Ascending aorta (tissue), 2 donors: ENCODE results near the gene TMEM244. TPM values are rescaled to one million over a fixed set of nuclear protein-coding genes. Genes with fewer than 3 reads are reported as not detected.
"Not testable (repeated sequence)": the region's sequence is repeated elsewhere in the genome, so short reads cannot be mapped to it uniquely, and the experiment has no call there.

ENCODE experiments used
- DNase-seq, 2 donors: peaks; one replicate each; pipeline ENCODE4 v3.0.0-alpha.2; 2019; ENCODE audit warnings: low spot score in 2 of 2
- H3K27ac ChIP-seq, 2 donors: fragments of 200-600 bp; sonication (generic); one replicate each; pipeline ENCODE4 v1.5.1; 2016 to 2017; ENCODE audit warnings: mild to moderate bottlenecking in 1 of 2
- H3K27me3 ChIP-seq: fragments of 200-600 bp; sonication (generic); one replicate; pipeline ENCODE4 v1.5.1; 2017
- H3K36me3 ChIP-seq, 2 donors: fragments of 200-600 bp; sonication (generic); one replicate each; pipeline ENCODE4 v1.5.1; 2016
- H3K4me1 ChIP-seq, 2 donors: fragments of 200-600 bp; sonication (generic); one replicate each; pipeline ENCODE4 v1.5.1; 2016 to 2017; ENCODE audit warnings: mild to moderate bottlenecking in 1 of 2
- H3K4me3 ChIP-seq, 2 donors: fragments of 200-600 bp; sonication (generic); one replicate each; pipeline ENCODE4 v1.5.1; 2016 to 2017; ENCODE audit warnings: mild to moderate bottlenecking in 1 of 2
- H3K9me3 ChIP-seq, 2 donors: fragments of 200-600 bp; sonication (generic); one replicate each; pipeline ENCODE4 v1.5.1; 2016
- CTCF ChIP-seq, 3 experiments: fragments of 200-600 bp in 2 of 3; fragments of 450-650 bp in 1 of 3; sonication (generic) in 2 of 3; IDR thresholded peaks; one replicate each; pipeline ENCODE4 v1.5.1; 2016 to 2019; ENCODE audit warnings: antibody characterized with exemption in 3 of 3, mild to moderate bottlenecking in 1 of 3, moderate library complexity in 1 of 3
- intact Hi-C: fragments of 100-400 bp; cut with DNase I; formaldehyde crosslinking; loops from one replicate; pipeline ENCODE4 v1.15.1; 2023
- total RNA-seq: library from RNA; depleted of rRNA; stranded (reverse); fragments of >200 nt; gene quantifications from one replicate; pipeline ENCODE4 v1.1.0, GENCODE V29; 2016

The TMEM244 gene
- total RNA-seq, 1 donor from 2014 or later = not detected

DNA sequence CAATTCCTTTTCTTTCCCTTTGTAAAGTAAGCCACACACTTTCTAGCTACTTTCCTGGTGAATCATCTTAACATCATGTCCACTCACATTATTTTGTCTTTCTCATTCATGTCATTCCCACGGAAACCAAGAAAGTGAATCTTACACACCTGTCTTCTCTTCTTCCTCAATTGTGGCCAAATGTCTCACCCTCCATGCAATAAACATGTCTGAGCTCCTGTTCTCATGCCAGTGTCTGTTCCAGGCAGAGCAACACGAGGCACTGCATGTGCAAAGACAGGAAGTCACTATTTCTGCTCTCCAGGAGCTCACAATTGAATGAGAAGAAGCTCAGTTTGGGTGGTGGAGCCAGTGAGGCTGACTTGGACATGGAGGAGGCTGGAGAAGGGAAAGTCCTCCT is 29.0 kb upstream of the TMEM244 start:
- no peak overlapping the region for H3K27ac ChIP-seq
- intact Hi-C loops = no loop called here

DNA sequence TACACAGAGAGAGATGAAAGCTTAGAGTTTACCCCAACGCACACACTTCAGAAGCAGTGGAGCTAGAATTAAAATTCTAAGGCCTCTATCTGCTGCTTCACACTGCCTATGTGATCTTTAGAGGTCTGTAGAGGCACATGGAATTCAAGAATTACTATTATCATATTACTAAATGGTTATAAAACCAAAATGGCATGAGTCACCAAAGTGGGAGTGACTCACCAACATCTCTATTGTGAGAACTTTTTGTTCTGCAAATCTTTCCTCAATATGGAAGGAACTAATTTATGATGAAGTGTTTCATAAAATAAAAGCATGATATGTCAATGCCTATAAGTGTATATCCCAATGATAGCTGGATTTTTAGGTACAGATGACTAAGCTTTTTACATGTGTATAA is 28.5 kb upstream of the TMEM244 start:
- no peaks in the 10 kb centered on the region for H3K4me1 ChIP-seq
- H3K36me3 ChIP-seq = no peaks in the 10 kb centered on the region
- H3K27me3 ChIP-seq = no peaks in the 10 kb centered on the region
- H3K9me3 ChIP-seq = no peaks in the 10 kb centered on the region
- intact Hi-C loops = no loop called here
- no peak for TF ChIP-seq CTCF (IDR thresholded peaks at IDR 0.05)
- no peak for DNase-seq
- no peak overlapping the region for H3K4me3 ChIP-seq
- no peak overlapping the region for H3K27ac ChIP-seq

More for the DNA sequence above, 29.0 kb upstream of the TMEM244 start:
- no peaks in the 10 kb centered on the region for H3K36me3 ChIP-seq
- TF ChIP-seq CTCF (IDR thresholded peaks at IDR 0.05) = no peak
- H3K9me3 ChIP-seq = no peaks in the 10 kb centered on the region
- no peaks in the 10 kb centered on the region for H3K4me1 ChIP-seq
- DNase-seq = no peak
- no peak overlapping the region for H3K4me3 ChIP-seq
- no peaks in the 10 kb centered on the region for H3K27me3 ChIP-seq

DNA sequence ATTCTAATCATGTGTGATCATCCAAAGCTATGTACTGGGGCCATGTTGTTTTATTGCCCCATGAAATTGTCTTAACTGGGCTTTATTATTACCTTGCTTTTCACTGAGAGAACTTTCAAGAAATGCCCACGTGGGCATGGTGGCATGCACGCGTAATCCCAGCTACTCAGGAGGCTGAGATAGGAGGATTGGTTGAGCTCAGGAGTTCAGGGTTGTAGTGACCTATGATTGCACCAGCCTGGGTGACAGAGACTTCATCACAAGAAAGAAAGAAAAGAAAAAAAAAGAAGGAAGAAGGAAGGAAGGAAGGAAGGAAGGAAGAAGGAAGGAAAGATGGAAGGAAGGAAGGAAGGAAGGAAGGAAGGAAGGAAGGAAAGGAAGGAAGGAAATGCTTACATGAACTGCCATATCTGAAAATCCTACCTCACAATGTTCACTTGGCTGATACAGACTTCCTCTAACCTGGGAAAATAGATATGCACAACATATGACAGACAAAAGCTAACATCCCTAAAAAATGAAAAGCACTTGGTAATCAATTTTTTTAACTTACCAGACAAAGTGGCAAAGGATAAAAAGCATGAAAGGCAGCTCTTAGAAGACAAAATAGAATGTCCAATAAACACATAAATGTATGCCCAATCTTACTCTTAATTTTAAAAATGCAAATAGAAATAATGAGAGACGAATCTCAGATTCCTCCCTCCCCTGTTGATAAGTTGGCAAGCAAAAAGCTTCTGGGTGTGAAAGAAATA is 25.5 kb upstream of the TMEM244 start:
- intact Hi-C loops = no loop called here
- H3K9me3 ChIP-seq = no peaks in the 10 kb centered on the region
- H3K36me3 ChIP-seq = no peaks in the 10 kb centered on the region
- H3K4me1 ChIP-seq = no peaks in the 10 kb centered on the region
- H3K27me3 ChIP-seq = no peaks in the 10 kb centered on the region
- no peak overlapping the region for H3K4me3 ChIP-seq
- DNase-seq = no peak
- no peak for TF ChIP-seq CTCF (IDR thresholded peaks at IDR 0.05)
- no peak overlapping the region for H3K27ac ChIP-seq

- no peaks in the 10 kb centered on the region for H3K36me3 ChIP-seq
- intact Hi-C loops = no loop called here
Observed at GRCh38 chr6:129884211-129884610, 23.1 kb upstream of the TMEM244 start.

DNA sequence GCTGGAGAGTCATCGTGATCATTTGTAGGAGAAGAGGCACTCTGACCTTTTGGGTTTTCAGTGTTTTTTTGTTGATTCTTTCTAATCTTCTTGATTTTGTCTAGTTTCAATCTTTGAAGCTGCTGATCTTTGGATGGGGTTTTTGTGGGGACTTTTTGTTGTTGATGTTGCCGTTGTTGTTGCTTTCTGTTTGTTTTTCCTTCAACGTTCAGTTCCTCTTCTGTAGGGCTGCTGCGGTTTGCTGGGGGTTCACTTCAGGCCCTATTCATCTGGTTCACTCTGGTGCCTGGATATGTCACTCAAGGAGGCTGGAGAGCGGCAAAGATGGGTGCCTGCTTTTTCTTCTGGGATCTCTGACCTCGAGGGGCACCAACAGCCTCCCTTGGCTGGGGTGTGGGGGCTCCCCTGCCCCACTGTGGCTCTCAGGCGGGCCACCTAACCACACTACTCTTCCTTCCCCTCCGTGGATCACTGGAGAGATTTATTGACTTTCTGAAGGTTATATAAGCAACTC is 21.5 kb upstream of the TMEM244 start:
- H3K36me3 ChIP-seq = no peaks in the 10 kb centered on the region
- no peaks in the 10 kb centered on the region for H3K4me1 ChIP-seq
- H3K9me3 ChIP-seq = peaks cover 0 to 5% of the 10 kb centered on the region in 2 donors
- no peaks in the 10 kb centered on the region for H3K27me3 ChIP-seq
- no peak overlapping the region for H3K4me3 ChIP-seq
- intact Hi-C loops = no loop called here
- no peak for TF ChIP-seq CTCF (IDR thresholded peaks at IDR 0.05)
- DNase-seq = no peak
- H3K27ac ChIP-seq = no peak overlapping the region

More at GRCh38 chr6:129884211-129884610, 23.1 kb upstream of the TMEM244 start:
- TF ChIP-seq CTCF (IDR thresholded peaks at IDR 0.05) = no peak
- Histone ChIP-seq H3K9me3 (no peaks in the 10 kb centered on the region), H3K27me3 (no peaks in the 10 kb centered on the region), H3K4me3 (no peak overlapping the region), H3K27ac (no peak overlapping the region), H3K4me1 (no peaks in the 10 kb centered on the region)
- DNase-seq = no peak

DNA sequence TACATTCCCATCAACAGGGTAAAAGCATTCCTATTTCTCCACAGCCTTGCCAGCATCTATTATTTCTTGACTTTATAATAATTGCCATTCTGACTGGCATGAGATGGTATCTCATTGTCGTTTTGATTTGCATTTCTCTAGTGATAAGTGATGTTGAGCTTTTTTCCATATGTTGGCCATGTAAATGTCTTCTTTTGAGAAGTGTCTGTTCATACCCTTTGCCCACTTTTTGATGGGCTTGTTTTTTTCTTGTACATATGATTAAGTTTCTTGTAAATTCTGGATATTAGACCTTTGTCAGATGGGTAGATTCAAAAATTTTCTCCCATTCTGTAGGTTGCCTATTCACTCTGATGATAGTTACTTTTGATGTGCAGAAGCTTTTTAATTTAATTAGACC is 16.8 kb upstream of the TMEM244 start:
- H3K27me3 ChIP-seq, H3K36me3 ChIP-seq, H3K27ac ChIP-seq, H3K4me1 ChIP-seq, intact Hi-C loops, H3K9me3 ChIP-seq, DNase-seq, H3K4me3 ChIP-seq: not testable (repeated sequence)
